Neural progenitor cell (in vitro differentiated cells): ENCODE results near the gene SHISAL2A. TPM values are rescaled to one million over a fixed set of nuclear protein-coding genes. Genes with fewer than 3 reads are reported as not detected.
A peak's percentile ranks its signal among the peaks of the same experiment; 100 is the strongest.

Experiments used
- DNase-seq: peaks from one replicate; pipeline ENCODE4 v3.0.0-alpha.2; 2016; ENCODE audit warnings: low spot score
- H2AFZ ChIP-seq: fragments of 200-600 bp; sonication (generic); replicated peaks from 2 replicates; pipeline ENCODE4 v1.6.1; 2016; ENCODE audit warnings: antibody characterized with exemption
- H3F3A ChIP-seq: fragments of 200-600 bp; sonication (generic); 2 replicates; pipeline ENCODE4 v1.6.1; 2016; ENCODE audit warnings: antibody characterized with exemption, low read depth
- H3K27ac ChIP-seq: fragments of 200-600 bp; sonication (generic); 2 replicates; pipeline ENCODE4 v1.5.1; 2016; ENCODE audit warnings: mild to moderate bottlenecking
- H3K27me3 ChIP-seq: fragments of 200-600 bp; sonication (generic); 2 replicates; pipeline ENCODE4 v1.6.1; 2016; ENCODE audit warnings: mild to moderate bottlenecking, moderate library complexity
- H3K36me3 ChIP-seq: fragments of 200-600 bp; sonication (generic); 2 replicates; pipeline ENCODE4 v1.5.1; 2016
- H3K4me1 ChIP-seq: fragments of 200-600 bp; sonication (generic); 2 replicates; pipeline ENCODE4 v1.6.1; 2016; ENCODE audit warnings: mixed run types
- H3K4me2 ChIP-seq: fragments of 200-600 bp; sonication (generic); 2 replicates; pipeline ENCODE4 v1.6.1; 2016
- H3K4me3 ChIP-seq: fragments of 200-600 bp; sonication (generic); 2 replicates; pipeline ENCODE4 v1.5.1; 2016
- H3K79me2 ChIP-seq: fragments of 200-600 bp; sonication (generic); 2 replicates; pipeline ENCODE4 v1.6.1; 2016; ENCODE audit warnings: low read depth
- H3K9ac ChIP-seq: fragments of 200-600 bp; sonication (generic); 2 replicates; pipeline ENCODE4 v1.6.1; 2016
- H3K9me3 ChIP-seq: fragments of 200-600 bp; sonication (generic); 2 replicates; pipeline ENCODE4 v1.5.1; 2016; ENCODE audit warnings: low read depth
- H4K20me1 ChIP-seq: fragments of 200-600 bp; sonication (generic); 2 replicates; pipeline ENCODE4 v1.6.1; 2016; ENCODE audit warnings: low read depth
- H3K27ac Mint-ChIP-seq: 3 replicates; pipeline ENCODE4 v1.8.0; 2021; ENCODE audit warnings: mixed read lengths
- H3K27me3 Mint-ChIP-seq: 2 replicates; pipeline ENCODE4 v1.8.0; 2022; ENCODE audit warnings: low read depth, mild to moderate bottlenecking, inconsistent platforms, moderate library complexity, mixed read lengths; ENCODE audit not compliant: insufficient read depth
- H3K36me3 Mint-ChIP-seq: 3 replicates; pipeline ENCODE4 v1.8.0; 2021; ENCODE audit warnings: mixed read lengths
- H3K4me1 Mint-ChIP-seq: 3 replicates; pipeline ENCODE4 v1.8.0; 2021; ENCODE audit warnings: mixed read lengths
- H3K4me3 Mint-ChIP-seq: 3 replicates; pipeline ENCODE4 v1.8.0; 2021; ENCODE audit warnings: mild to moderate bottlenecking, moderate library complexity, mixed read lengths
- H3K9me3 Mint-ChIP-seq: 3 replicates; pipeline ENCODE4 v1.8.0; 2020; ENCODE audit warnings: mixed read lengths
- CTCF ChIP-seq: fragments of 200-600 bp; sonication (generic); IDR thresholded peaks from 2 replicates; pipeline ENCODE4 v1.5.1; 2017; ENCODE audit warnings: antibody characterized with exemption, mild to moderate bottlenecking
- EZH2 ChIP-seq: fragments of 200-600 bp; sonication (generic); IDR thresholded peaks from 2 replicates; pipeline ENCODE4 v1.6.1; 2017; ENCODE audit warnings: antibody characterized with exemption, mild to moderate bottlenecking, moderate library complexity
- EZH2phosphoT487 ChIP-seq: fragments of 200-600 bp; sonication (generic); IDR thresholded peaks from 2 replicates; pipeline ENCODE4 v1.6.1; 2017; ENCODE audit warnings: antibody characterized with exemption
- total RNA-seq: library from RNA; depleted of rRNA; stranded (reverse); fragments of >200 nt; gene quantifications from 2 replicates; pipeline ENCODE4 v1.2.3, GENCODE V29; 2015; ENCODE audit warnings: low replicate concordance

SHISAL2A gene
- total RNA-seq, 1 donor from 2014 or later, result 0.11 TPM

DNA sequence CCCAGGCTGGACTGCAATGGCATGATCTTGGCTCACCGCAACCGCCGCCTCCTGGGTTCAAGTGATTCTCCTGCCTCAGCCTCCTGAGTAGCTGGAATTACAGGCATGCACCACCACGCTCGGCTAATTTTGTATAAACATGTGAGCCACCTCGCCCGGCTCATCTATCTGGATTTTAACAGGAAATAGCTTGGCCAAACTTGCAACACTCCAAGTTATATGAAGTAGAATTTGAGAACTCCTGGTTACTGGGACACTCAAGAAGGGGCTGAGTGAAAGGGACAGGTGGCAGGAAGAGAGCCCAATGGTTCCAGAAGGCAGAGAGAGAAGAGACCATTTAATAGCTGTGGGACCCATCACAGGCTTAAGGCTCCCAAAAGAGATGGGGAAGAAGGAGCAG lies 33.7 kb upstream of the SHISAL2A start:
- no peak overlapping the region for H3K4me2 ChIP-seq
- peaks cover 25% of the 10 kb centered on the region for H3K4me1 ChIP-seq
- Mint-ChIP-seq H3K4me3 (no peak overlapping the region), H3K36me3 (no peaks in the 10 kb centered on the region), H3K27ac (no peak overlapping the region), H3K9me3 (peaks cover 3% of the 10 kb centered on the region), H3K4me1 (peaks cover 32% of the 10 kb centered on the region), H3K27me3 (peaks cover 14% of the 10 kb centered on the region)
- H3K79me2 ChIP-seq, result no peaks in the 10 kb centered on the region
- no peaks in the 10 kb centered on the region for H3K36me3 ChIP-seq
- no peak for TF ChIP-seq EZH2phosphoT487
- TF ChIP-seq CTCF, result no peak
- no peak for TF ChIP-seq EZH2
- no peak overlapping the region for H3K4me3 ChIP-seq
- H3F3A ChIP-seq, result peaks cover 11% of the 10 kb centered on the region
- H3K27ac ChIP-seq, result no peak overlapping the region
- DNase-seq, result no peak
- H2AFZ ChIP-seq, result no peak overlapping the region
- H4K20me1 ChIP-seq, result no peaks in the 10 kb centered on the region
- H3K9ac ChIP-seq, result no peak overlapping the region
- peaks cover 45% of the 10 kb centered on the region for H3K27me3 ChIP-seq
- no peaks in the 10 kb centered on the region for H3K9me3 ChIP-seq

DNA sequence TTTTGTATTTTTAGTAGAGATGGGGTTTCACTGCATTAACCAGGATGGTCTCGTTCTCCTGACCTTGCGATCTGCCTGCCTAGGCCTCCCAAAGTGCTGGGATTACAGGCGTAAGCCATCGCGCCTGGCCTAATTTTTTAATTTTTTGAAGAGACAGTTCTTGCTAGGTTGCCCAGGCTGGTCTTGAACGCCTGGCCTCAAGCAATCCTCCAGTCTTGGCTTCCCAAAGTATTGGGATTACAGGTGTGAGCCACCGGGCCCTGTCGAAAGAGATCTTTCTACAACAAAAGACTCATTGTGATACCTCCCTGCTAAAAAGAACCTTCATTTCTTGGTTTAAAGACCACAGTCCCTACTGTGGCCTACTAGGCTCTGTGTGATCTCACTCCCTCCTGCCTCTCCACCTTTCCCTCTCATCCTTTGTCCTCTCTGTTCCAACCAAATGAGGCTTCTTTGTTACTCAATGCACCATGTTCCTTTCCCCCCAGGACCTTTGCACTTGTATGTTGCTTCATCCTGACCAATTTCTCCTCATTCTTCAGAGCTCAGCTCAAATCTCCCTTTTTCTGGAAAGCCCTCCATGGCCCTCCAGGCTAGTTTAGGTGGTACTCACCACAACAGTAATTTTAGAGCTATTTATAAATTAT lies 32.3 kb upstream of the SHISAL2A start:
- H3F3A ChIP-seq, result peaks cover 12% of the 10 kb centered on the region
- H3K4me2 ChIP-seq, result no peak overlapping the region
- no peak overlapping the region for H3K4me3 ChIP-seq
- no peak overlapping the region for H3K27ac ChIP-seq
- Mint-ChIP-seq H3K9me3 (peaks cover 3% of the 10 kb centered on the region), H3K36me3 (no peaks in the 10 kb centered on the region), H3K27ac (no peak overlapping the region), H3K27me3 (peaks cover 14% of the 10 kb centered on the region), H3K4me3 (no peak overlapping the region), H3K4me1 (peaks cover 22% of the 10 kb centered on the region)
- no peak overlapping the region for H3K9ac ChIP-seq
- H3K9me3 ChIP-seq, result no peaks in the 10 kb centered on the region
- H2AFZ ChIP-seq, result no peak overlapping the region
- H3K36me3 ChIP-seq, result no peaks in the 10 kb centered on the region
- TF ChIP-seq CTCF (no peak), EZH2 (no peak), EZH2phosphoT487 (no peak)
- H3K4me1 ChIP-seq, result peaks cover 12% of the 10 kb centered on the region
- no peak for DNase-seq
- no peaks in the 10 kb centered on the region for H3K79me2 ChIP-seq
- H4K20me1 ChIP-seq, result no peaks in the 10 kb centered on the region
- peaks cover 48% of the 10 kb centered on the region for H3K27me3 ChIP-seq

GRCh38 chr1:52601519-52601918 lies 31.4 kb upstream of the SHISAL2A start:
- Histone ChIP-seq H3K27ac (no peak overlapping the region), H3K4me2 (peak overlapping the region; percentile 78), H3K4me3 (no peak overlapping the region), H3K27me3 (peaks cover 48% of the 10 kb centered on the region), H3K36me3 (no peaks in the 10 kb centered on the region), H3K9me3 (no peaks in the 10 kb centered on the region), H3K4me1 (peaks cover 12% of the 10 kb centered on the region), H3F3A (peaks cover 12% of the 10 kb centered on the region), H3K9ac (no peak overlapping the region), H3K79me2 (no peaks in the 10 kb centered on the region), H4K20me1 (no peaks in the 10 kb centered on the region), H2AFZ (peak overlapping the region; percentile 95)
- Mint-ChIP-seq H3K27me3 (peaks cover 16% of the 10 kb centered on the region), H3K36me3 (peaks cover 2% of the 10 kb centered on the region), H3K9me3 (peaks cover 3% of the 10 kb centered on the region), H3K27ac (no peak overlapping the region), H3K4me1 (peaks cover 22% of the 10 kb centered on the region), H3K4me3 (peak overlapping the region; percentile 22)
- TF ChIP-seq EZH2phosphoT487 (no peak), EZH2 (no peak)
- DNase-seq, result no peak
